K562 (cell line): ENCODE data around the gene FGF11. TPM values are rescaled to one million over a fixed set of nuclear protein-coding genes. Genes with fewer than 3 reads are reported as not detected.

Experiments used
- ELF2 ChIP-seq: fragments of 250-450 bp; sonication (Bioruptor Pico); IDR thresholded peaks from 2 replicates; pipeline ENCODE4 v1.5.0; 2021; ENCODE audit warnings: mild to moderate bottlenecking
- HCFC1 ChIP-seq: IDR thresholded peaks from 2 replicates; pipeline ENCODE4 v1.6.1; 2012; ENCODE audit warnings: low read depth, low read length, improper control_type of control experiment
- NRF1 ChIP-seq, 2 experiments: fragments of 450-650 bp; IDR thresholded peaks in 1 of 2; conservative IDR thresholded peaks in 1 of 2; 2 replicates each; pipeline ENCODE4 v1.6.1; 2014; ENCODE audit warnings: mild to moderate bottlenecking in 2 of 2
- PURB ChIP-seq: sonication (generic); formaldehyde crosslinking; IDR thresholded peaks from 2 replicates; pipeline ENCODE4 v1.9.0; 2021; ENCODE audit warnings: low read depth, mild to moderate bottlenecking, missing genetic modification reagents
- SMARCA4 ChIP-seq: fragments of 450-650 bp; IDR thresholded peaks from 2 replicates; pipeline ENCODE4 v1.6.1; 2016
- STAG1 ChIP-seq: sonication (generic); formaldehyde crosslinking; IDR thresholded peaks from 2 replicates; pipeline ENCODE4 v1.5.0; 2020; ENCODE audit warnings: missing genetic modification reagents, borderline replicate concordance
- TAF7 ChIP-seq: fragments of 450-650 bp; IDR thresholded peaks from 2 replicates; pipeline ENCODE4 v1.6.1; 2016; ENCODE audit warnings: missing genetic modification characterization, missing compliant biosample characterization
- ZNF436 ChIP-seq: fragments of 250-450, 450-650 bp; sonication (Bioruptor Pico); formaldehyde crosslinking; IDR thresholded peaks from 2 replicates; pipeline ENCODE4 v1.7.0; 2020; ENCODE audit warnings: mild to moderate bottlenecking
- ZNF695 ChIP-seq: fragments of 450-650 bp; formaldehyde crosslinking; IDR thresholded peaks from 2 replicates; pipeline ENCODE4 v1.4.0; 2020; ENCODE audit warnings: mild to moderate bottlenecking, moderate library complexity
- polyA plus RNA-seq, 8 experiments: library from polyadenylated mRNA; depleted of rRNA in 4 of 8; stranded (reverse) in 5 of 8; unstranded in 3 of 8; fragments of >200 nt; fragmentation: Nextera tagmentation in 2 of 8; fragmentation: Illumina TruSeq in 1 of 8; extraction: Ambion mirVana in 2 of 8; extraction: Trizol in 1 of 8; gene quantifications; 2 replicates each; pipeline versions ENCODE4 v1.2.1 to v1.2.3, GENCODE V29; 2011 to 2014; ENCODE audit warnings: inconsistent platforms in 1 of 8, missing spikeins in 1 of 8
- total RNA-seq, 7 experiments: library from RNA; depleted of rRNA in 6 of 7; stranded (reverse); fragments of >200 nt in 6 of 7; fragmentation: Illumina TruSeq in 2 of 7; extraction: Trizol in 2 of 7; gene quantifications; 2 replicates each; pipeline versions ENCODE4 v1.2.1 to v1.2.3, GENCODE V29; 2011 to 2021; ENCODE audit warnings: low replicate concordance in 1 of 7
- TF ChIP-seq, protein P1 (sequence below): fragments of 450-650 bp; IDR thresholded peaks from 2 replicates; pipeline ENCODE4 v1.6.1; 2016; ENCODE audit warnings: mild to moderate bottlenecking, moderate library complexity
- TF ChIP-seq, protein P2 (sequence below), 2 experiments: fragments of 450-650 bp; IDR thresholded peaks; 2 replicates each; pipeline ENCODE4 v1.6.1; 2018; ENCODE audit warnings: mild to moderate bottlenecking in 2 of 2, low read depth in 1 of 2; ENCODE audit not compliant: partially characterized antibody in 2 of 2

FGF11 gene
- total and polyA plus RNA-seq, 9 of the 15 experiments (the other 6 are each of a cell fraction or from before 2014, with no cell fraction given): 1.2 to 7.5 (median 3.0) TPM

DNA sequence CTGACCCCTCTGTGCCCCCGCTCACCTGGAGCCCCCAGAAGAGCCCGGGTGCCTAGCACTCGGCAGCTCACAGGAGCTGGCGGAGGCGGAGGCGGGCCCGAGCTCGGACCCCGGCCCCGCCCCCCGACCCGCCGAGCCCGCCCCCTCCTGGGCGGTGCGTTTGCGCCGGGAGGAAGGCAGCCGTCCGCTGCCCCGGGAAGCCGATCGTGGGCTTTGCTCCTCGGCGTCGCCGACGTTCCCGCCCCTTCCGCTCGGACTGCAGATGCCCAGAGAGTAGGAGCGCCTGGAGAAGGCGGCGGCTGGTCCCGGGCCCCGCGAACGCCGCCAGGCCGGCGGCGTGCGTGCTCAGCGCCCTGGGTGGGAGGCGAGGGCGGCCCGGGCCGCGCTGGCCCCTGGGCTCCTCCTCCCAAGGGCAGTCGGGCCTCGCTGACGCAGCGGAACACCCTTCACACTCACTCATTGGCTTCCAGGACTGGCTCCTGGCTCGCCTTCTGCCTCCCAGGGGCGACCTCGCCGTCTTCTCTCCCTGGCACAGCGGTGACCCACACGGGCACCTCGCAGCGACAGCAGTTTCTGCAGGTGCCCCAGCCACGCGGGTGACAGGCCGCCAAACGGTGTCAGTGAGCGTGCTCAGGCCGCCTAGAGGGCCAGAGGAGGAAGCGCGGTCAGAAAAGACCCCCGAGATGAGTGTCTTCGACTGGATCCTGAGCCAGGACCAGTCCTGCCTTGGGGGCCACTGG lies 44.7 kb upstream of the FGF11 start, which contains the start of gene PLSCR3 (continued):
- TF ChIP-seq, protein P1, sequence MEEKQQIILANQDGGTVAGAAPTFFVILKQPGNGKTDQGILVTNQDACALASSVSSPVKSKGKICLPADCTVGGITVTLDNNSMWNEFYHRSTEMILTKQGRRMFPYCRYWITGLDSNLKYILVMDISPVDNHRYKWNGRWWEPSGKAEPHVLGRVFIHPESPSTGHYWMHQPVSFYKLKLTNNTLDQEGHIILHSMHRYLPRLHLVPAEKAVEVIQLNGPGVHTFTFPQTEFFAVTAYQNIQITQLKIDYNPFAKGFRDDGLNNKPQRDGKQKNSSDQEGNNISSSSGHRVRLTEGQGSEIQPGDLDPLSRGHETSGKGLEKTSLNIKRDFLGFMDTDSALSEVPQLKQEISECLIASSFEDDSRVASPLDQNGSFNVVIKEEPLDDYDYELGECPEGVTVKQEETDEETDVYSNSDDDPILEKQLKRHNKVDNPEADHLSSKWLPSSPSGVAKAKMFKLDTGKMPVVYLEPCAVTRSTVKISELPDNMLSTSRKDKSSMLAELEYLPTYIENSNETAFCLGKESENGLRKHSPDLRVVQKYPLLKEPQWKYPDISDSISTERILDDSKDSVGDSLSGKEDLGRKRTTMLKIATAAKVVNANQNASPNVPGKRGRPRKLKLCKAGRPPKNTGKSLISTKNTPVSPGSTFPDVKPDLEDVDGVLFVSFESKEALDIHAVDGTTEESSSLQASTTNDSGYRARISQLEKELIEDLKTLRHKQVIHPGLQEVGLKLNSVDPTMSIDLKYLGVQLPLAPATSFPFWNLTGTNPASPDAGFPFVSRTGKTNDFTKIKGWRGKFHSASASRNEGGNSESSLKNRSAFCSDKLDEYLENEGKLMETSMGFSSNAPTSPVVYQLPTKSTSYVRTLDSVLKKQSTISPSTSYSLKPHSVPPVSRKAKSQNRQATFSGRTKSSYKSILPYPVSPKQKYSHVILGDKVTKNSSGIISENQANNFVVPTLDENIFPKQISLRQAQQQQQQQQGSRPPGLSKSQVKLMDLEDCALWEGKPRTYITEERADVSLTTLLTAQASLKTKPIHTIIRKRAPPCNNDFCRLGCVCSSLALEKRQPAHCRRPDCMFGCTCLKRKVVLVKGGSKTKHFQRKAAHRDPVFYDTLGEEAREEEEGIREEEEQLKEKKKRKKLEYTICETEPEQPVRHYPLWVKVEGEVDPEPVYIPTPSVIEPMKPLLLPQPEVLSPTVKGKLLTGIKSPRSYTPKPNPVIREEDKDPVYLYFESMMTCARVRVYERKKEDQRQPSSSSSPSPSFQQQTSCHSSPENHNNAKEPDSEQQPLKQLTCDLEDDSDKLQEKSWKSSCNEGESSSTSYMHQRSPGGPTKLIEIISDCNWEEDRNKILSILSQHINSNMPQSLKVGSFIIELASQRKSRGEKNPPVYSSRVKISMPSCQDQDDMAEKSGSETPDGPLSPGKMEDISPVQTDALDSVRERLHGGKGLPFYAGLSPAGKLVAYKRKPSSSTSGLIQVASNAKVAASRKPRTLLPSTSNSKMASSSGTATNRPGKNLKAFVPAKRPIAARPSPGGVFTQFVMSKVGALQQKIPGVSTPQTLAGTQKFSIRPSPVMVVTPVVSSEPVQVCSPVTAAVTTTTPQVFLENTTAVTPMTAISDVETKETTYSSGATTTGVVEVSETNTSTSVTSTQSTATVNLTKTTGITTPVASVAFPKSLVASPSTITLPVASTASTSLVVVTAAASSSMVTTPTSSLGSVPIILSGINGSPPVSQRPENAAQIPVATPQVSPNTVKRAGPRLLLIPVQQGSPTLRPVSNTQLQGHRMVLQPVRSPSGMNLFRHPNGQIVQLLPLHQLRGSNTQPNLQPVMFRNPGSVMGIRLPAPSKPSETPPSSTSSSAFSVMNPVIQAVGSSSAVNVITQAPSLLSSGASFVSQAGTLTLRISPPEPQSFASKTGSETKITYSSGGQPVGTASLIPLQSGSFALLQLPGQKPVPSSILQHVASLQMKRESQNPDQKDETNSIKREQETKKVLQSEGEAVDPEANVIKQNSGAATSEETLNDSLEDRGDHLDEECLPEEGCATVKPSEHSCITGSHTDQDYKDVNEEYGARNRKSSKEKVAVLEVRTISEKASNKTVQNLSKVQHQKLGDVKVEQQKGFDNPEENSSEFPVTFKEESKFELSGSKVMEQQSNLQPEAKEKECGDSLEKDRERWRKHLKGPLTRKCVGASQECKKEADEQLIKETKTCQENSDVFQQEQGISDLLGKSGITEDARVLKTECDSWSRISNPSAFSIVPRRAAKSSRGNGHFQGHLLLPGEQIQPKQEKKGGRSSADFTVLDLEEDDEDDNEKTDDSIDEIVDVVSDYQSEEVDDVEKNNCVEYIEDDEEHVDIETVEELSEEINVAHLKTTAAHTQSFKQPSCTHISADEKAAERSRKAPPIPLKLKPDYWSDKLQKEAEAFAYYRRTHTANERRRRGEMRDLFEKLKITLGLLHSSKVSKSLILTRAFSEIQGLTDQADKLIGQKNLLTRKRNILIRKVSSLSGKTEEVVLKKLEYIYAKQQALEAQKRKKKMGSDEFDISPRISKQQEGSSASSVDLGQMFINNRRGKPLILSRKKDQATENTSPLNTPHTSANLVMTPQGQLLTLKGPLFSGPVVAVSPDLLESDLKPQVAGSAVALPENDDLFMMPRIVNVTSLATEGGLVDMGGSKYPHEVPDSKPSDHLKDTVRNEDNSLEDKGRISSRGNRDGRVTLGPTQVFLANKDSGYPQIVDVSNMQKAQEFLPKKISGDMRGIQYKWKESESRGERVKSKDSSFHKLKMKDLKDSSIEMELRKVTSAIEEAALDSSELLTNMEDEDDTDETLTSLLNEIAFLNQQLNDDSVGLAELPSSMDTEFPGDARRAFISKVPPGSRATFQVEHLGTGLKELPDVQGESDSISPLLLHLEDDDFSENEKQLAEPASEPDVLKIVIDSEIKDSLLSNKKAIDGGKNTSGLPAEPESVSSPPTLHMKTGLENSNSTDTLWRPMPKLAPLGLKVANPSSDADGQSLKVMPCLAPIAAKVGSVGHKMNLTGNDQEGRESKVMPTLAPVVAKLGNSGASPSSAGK: peak; percentile 96
- TF ChIP-seq ZNF436 (CRISPR knock-in tag): no peak
- TF ChIP-seq HCFC1: no peak
- TF ChIP-seq SMARCA4: no peak
- TF ChIP-seq, protein P2, sequence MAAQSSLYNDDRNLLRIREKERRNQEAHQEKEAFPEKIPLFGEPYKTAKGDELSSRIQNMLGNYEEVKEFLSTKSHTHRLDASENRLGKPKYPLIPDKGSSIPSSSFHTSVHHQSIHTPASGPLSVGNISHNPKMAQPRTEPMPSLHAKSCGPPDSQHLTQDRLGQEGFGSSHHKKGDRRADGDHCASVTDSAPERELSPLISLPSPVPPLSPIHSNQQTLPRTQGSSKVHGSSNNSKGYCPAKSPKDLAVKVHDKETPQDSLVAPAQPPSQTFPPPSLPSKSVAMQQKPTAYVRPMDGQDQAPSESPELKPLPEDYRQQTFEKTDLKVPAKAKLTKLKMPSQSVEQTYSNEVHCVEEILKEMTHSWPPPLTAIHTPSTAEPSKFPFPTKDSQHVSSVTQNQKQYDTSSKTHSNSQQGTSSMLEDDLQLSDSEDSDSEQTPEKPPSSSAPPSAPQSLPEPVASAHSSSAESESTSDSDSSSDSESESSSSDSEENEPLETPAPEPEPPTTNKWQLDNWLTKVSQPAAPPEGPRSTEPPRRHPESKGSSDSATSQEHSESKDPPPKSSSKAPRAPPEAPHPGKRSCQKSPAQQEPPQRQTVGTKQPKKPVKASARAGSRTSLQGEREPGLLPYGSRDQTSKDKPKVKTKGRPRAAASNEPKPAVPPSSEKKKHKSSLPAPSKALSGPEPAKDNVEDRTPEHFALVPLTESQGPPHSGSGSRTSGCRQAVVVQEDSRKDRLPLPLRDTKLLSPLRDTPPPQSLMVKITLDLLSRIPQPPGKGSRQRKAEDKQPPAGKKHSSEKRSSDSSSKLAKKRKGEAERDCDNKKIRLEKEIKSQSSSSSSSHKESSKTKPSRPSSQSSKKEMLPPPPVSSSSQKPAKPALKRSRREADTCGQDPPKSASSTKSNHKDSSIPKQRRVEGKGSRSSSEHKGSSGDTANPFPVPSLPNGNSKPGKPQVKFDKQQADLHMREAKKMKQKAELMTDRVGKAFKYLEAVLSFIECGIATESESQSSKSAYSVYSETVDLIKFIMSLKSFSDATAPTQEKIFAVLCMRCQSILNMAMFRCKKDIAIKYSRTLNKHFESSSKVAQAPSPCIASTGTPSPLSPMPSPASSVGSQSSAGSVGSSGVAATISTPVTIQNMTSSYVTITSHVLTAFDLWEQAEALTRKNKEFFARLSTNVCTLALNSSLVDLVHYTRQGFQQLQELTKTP (IDR thresholded peaks at IDR 0.05; ENCODE audit: low read depth in 1 of 2, partially characterized antibody in 2 of 2): no peak
- TF ChIP-seq ELF2 (CRISPR knock-in tag): no peak
- no peak for TF ChIP-seq PURB (CRISPR knock-in tag)
- no peak for TF ChIP-seq TAF7
- TF ChIP-seq ZNF695 (CRISPR knock-in tag): no peak
- peak; percentile 65 to 71 for TF ChIP-seq NRF1 (conservative IDR thresholded peaks at IDR 0.05 in 1 of 2, IDR thresholded peaks at IDR 0.05 in 1 of 2)
- TF ChIP-seq STAG1 (CRISPR knock-in tag): no peak
